Measurements from ENCODE around the gene PAAF1. TPM values are rescaled to one million over a fixed set of nuclear protein-coding genes. Genes with fewer than 3 reads are reported as not detected.

Gene PAAF1
- total RNA-seq, 2 donors from 2014 or later = 8.7 to 8.8 TPM

DNA sequence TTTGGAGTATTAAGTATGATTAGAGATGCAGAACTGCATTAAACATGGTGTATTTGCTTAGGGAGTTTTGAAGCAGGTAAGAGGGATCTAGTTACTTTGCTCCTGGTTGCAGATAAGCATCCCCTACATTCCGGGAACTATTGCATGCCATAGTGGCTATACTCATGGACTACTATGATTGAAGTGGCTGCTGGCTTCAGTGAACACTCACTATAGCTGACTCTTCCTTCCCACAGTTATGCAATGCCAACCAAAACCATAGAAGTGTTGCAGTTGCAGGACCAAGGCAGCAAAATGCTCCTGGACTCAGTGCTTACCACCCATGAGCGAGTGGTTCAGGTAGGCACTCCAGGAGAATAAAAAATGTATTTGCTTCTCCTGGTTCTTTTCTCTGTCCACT, 17.1 kb upstream of the PAAF1 start:
- TF ChIP-seq, protein P1, sequence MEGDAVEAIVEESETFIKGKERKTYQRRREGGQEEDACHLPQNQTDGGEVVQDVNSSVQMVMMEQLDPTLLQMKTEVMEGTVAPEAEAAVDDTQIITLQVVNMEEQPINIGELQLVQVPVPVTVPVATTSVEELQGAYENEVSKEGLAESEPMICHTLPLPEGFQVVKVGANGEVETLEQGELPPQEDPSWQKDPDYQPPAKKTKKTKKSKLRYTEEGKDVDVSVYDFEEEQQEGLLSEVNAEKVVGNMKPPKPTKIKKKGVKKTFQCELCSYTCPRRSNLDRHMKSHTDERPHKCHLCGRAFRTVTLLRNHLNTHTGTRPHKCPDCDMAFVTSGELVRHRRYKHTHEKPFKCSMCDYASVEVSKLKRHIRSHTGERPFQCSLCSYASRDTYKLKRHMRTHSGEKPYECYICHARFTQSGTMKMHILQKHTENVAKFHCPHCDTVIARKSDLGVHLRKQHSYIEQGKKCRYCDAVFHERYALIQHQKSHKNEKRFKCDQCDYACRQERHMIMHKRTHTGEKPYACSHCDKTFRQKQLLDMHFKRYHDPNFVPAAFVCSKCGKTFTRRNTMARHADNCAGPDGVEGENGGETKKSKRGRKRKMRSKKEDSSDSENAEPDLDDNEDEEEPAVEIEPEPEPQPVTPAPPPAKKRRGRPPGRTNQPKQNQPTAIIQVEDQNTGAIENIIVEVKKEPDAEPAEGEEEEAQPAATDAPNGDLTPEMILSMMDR (IDR thresholded peaks at IDR 0.05) = no peak
- no peak overlapping the region for H3K4me3 ChIP-seq
- no peak for ATAC-seq (ENCODE audit: insufficient number of reproducible peaks, low FRiP score, low read depth)

DNA sequence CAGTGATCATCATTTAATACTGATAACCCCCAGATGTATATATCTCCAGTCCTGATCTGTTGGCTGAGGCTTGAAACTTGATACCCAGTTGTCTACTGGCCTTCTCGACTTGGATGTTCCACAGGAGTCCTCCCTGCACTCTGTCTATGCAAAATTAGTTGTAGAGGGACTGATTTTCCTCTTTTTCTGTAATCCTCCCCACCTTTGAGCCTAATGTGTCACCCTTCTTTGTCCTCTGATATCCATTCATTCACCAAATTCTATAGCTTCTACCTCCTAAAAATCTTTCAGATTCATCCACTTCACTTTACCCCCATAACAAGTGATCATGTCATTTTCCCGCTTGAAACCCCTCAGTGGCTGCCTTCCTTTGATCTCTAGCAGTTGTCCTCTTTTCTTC, 16.6 kb upstream of the PAAF1 start:
- TF ChIP-seq, protein P1 (IDR thresholded peaks at IDR 0.05) = no peak
- Histone ChIP-seq H3K4me1 (ENCODE audit: control insufficient read depth in 1 of 2, low read depth in 2 of 2) (no peaks in the 10 kb centered on the region), H3K9me3 (no peaks in the 10 kb centered on the region), H3K36me3 (peaks cover 25% of the 10 kb centered on the region), H3K27me3 (replicated peaks; ENCODE audit: insufficient read depth) (no peaks in the 10 kb centered on the region), H3K27ac (no peak overlapping the region), H3K4me3 (no peak overlapping the region)
- DNase-seq (ENCODE audit: low spot score) (no peak), ATAC-seq (ENCODE audit: insufficient number of reproducible peaks, low FRiP score, low read depth) (no peak)

More for the DNA sequence above, 17.1 kb upstream of the PAAF1 start:
- no peaks in the 10 kb centered on the region for H3K4me1 ChIP-seq (ENCODE audit: control insufficient read depth in 1 of 2, low read depth in 2 of 2)
- no peak for DNase-seq (ENCODE audit: low spot score)
- H3K9me3 ChIP-seq = no peaks in the 10 kb centered on the region
- H3K36me3 ChIP-seq = peaks cover 25% of the 10 kb centered on the region
- no peak overlapping the region for H3K27ac ChIP-seq
- no peaks in the 10 kb centered on the region for H3K27me3 ChIP-seq (replicated peaks; ENCODE audit: insufficient read depth)

DNA sequence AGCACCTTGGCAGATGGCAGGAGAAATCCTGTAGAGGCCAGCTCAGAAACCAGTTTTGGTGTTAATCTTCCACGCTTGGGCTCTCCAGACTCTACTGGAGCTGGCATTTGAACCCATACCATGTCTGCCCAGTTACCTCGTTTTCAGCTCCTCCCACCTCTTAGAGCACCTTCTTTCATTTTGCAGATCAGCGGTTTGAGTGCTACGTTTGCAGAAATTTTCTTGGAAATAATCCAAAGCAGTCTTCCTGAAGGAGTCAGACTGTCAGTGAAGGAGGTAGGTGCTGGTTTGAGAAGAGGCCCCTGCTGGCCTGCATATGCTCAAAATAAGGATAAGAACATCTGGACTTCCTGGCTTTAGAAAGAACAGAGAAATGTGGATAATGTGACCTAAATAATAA, 13.8 kb upstream of the PAAF1 start:
- TF ChIP-seq, protein P1 (IDR thresholded peaks at IDR 0.05) = no peak
- Histone ChIP-seq H3K4me1 (ENCODE audit: control insufficient read depth in 1 of 2, low read depth in 2 of 2) (no peaks in the 10 kb centered on the region), H3K36me3 (peaks cover 25% of the 10 kb centered on the region), H3K4me3 (no peak overlapping the region), H3K27ac (no peak overlapping the region), H3K27me3 (replicated peaks; ENCODE audit: insufficient read depth) (no peaks in the 10 kb centered on the region), H3K9me3 (no peaks in the 10 kb centered on the region)
- ATAC-seq (ENCODE audit: insufficient number of reproducible peaks, low FRiP score, low read depth) (no peak), DNase-seq (ENCODE audit: low spot score) (no peak)

DNA sequence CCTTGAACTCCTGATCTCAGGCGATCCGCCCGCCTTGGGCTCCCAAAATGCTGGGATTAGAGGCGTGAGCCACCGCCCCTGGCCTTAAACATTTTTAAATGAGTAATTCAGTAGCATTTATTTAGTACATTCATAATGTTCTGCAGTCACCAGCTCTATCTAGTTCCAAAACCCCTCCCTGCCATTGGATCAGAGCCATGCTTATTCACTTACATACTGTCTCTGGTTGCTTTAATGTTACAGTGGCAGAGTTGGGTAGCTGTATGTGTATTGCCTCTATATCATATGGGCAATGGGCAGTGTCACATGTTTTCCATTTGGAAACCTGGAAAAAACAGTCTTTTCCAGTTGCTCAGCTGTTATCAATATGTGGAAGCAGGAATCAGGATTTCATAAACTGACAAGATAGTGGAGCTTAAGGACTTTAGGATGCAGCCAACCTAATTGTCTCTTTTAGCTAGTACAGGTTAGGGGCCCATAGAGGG, 10.7 kb upstream of the PAAF1 start:
- Histone ChIP-seq H3K27me3 (replicated peaks; ENCODE audit: insufficient read depth) (no peaks in the 10 kb centered on the region), H3K27ac (no peak overlapping the region), H3K4me1 (ENCODE audit: control insufficient read depth in 1 of 2, low read depth in 2 of 2) (no peaks in the 10 kb centered on the region), H3K4me3 (no peak overlapping the region), H3K36me3 (peaks cover 16% of the 10 kb centered on the region), H3K9me3 (no peaks in the 10 kb centered on the region)
- DNase-seq (ENCODE audit: low spot score) = no peak
- no peak for ATAC-seq (ENCODE audit: insufficient number of reproducible peaks, low FRiP score, low read depth)
- TF ChIP-seq, protein P1 (IDR thresholded peaks at IDR 0.05) = no peak

DNA sequence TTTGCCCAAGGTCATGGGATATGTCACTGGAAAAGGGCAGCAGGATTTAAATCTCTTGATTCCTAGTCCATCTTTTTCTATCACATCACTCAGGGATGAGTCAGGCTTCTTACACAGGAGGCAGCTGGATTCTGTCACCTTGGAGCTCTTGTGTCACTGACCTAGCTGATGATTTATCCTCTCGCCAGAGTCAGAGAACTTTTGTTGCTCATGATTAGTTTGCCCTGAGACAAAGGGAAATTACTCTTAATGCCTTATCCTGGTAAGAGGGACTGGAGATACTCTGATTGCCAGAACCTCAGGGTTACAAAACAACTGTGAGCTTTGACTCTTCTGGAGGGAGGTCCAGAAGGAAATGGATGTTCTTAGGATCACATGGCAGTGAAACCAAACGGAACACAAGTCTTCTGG, 10.2 kb upstream of the PAAF1 start:
- ATAC-seq (ENCODE audit: insufficient number of reproducible peaks, low FRiP score, low read depth) (no peak), DNase-seq (ENCODE audit: low spot score) (no peak)
- no peaks in the 10 kb centered on the region for H3K4me1 ChIP-seq (ENCODE audit: control insufficient read depth in 1 of 2, low read depth in 2 of 2)
- no peaks in the 10 kb centered on the region for H3K9me3 ChIP-seq
- no peak overlapping the region for H3K27ac ChIP-seq
- no peaks in the 10 kb centered on the region for H3K27me3 ChIP-seq (replicated peaks; ENCODE audit: insufficient read depth)
- TF ChIP-seq, protein P1 (IDR thresholded peaks at IDR 0.05) = no peak
- H3K4me3 ChIP-seq = no peak overlapping the region
- H3K36me3 ChIP-seq = peaks cover 17% of the 10 kb centered on the region

Measured in thoracic aorta (tissue), 2 donors.